Measurements from ENCODE around the gene KDSR. TPM values are rescaled to one million over a fixed set of nuclear protein-coding genes. Genes with fewer than 3 reads are reported as not detected.
A peak's percentile ranks its signal among the peaks of the same experiment; 100 is the strongest.

KDSR gene
- total and polyA plus RNA-seq, 5 donors from 2014 or later: 42.0 to 119 (median 104) TPM

- no peaks in the 10 kb centered on the region for H3K27me3 Mint-ChIP-seq
- Histone ChIP-seq H3K36me3 (ENCODE audit: control insufficient read depth, insufficient read depth, low read length) (peaks cover 3% of the 10 kb centered on the region), H3K9me3 (ENCODE audit: control insufficient read depth in 2 of 2, low read length in 2 of 2) (no peaks in the 10 kb centered on the region), H3K27ac (ENCODE audit: insufficient read depth, low read length, poor library complexity, severe bottlenecking) (no peak overlapping the region), H3K4me1 (ENCODE audit: control insufficient read depth, insufficient read depth, low read length, poor library complexity, severe bottlenecking) (peaks cover 76% of the 10 kb centered on the region), H3K4me3 (ENCODE audit: low read depth, low read length) (peak overlapping the region; percentile 16), H3K27me3 (ENCODE audit: control insufficient read depth, insufficient read depth, low read length) (no peaks in the 10 kb centered on the region)
- peaks cover 56 to 98% (median 88%) of the 10 kb centered on the region in 4 donors for H3K4me1 Mint-ChIP-seq
- H3K27ac Mint-ChIP-seq: peak overlapping the region; percentile 54 to 74 (median 65)
- peak overlapping the region; percentile 9 to 70 (median 38) for H3K4me3 Mint-ChIP-seq
- ATAC-seq (ENCODE audit: low read depth in 2 of 2): no peak
- no peak for DNase-seq
- H3K9me3 Mint-ChIP-seq: no peaks in the 10 kb centered on the region
- peaks cover 22% of the 10 kb centered on the region for H3K36me3 Mint-ChIP-seq
These were observed 59.3 kb downstream of the KDSR start for GRCh38 chr18:63307551-63308200.

GRCh38 chr18:63306819-63307550 is 60.0 kb downstream of the KDSR start:
- peaks cover 58 to 98% (median 88%) of the 10 kb centered on the region in 4 donors for H3K4me1 Mint-ChIP-seq
- ATAC-seq (ENCODE audit: low read depth in 2 of 2) (no peak), DNase-seq (no peak)
- peaks cover 3% of the 10 kb centered on the region for H3K36me3 ChIP-seq (ENCODE audit: control insufficient read depth, insufficient read depth, low read length)
- H3K4me3 Mint-ChIP-seq: peak overlapping the region in 2 of 4 donors; percentile 16 to 32
- no peaks in the 10 kb centered on the region for H3K27me3 Mint-ChIP-seq
- no peaks in the 10 kb centered on the region for H3K27me3 ChIP-seq (ENCODE audit: control insufficient read depth, insufficient read depth, low read length)
- H3K4me3 ChIP-seq (ENCODE audit: low read depth, low read length): no peak overlapping the region
- H3K27ac Mint-ChIP-seq: peak overlapping the region; percentile 74 to 83 (median 74)
- H3K4me1 ChIP-seq (ENCODE audit: control insufficient read depth, insufficient read depth, low read length, poor library complexity, severe bottlenecking): peaks cover 76% of the 10 kb centered on the region
- peaks cover 28% of the 10 kb centered on the region for H3K36me3 Mint-ChIP-seq
- no peak overlapping the region for H3K27ac ChIP-seq (ENCODE audit: insufficient read depth, low read length, poor library complexity, severe bottlenecking)
- no peaks in the 10 kb centered on the region for H3K9me3 ChIP-seq (ENCODE audit: control insufficient read depth in 2 of 2, low read length in 2 of 2)
- H3K9me3 Mint-ChIP-seq: no peaks in the 10 kb centered on the region

GRCh38 chr18:63306249-63306648 is 60.8 kb downstream of the KDSR start:
- H3K4me1 ChIP-seq (ENCODE audit: control insufficient read depth, insufficient read depth, low read length, poor library complexity, severe bottlenecking): peaks cover 76% of the 10 kb centered on the region
- peaks cover 57 to 98% (median 88%) of the 10 kb centered on the region in 4 donors for H3K4me1 Mint-ChIP-seq
- H3K27ac Mint-ChIP-seq: peak overlapping the region; percentile 8 to 83 (median 50)
- H3K36me3 ChIP-seq (ENCODE audit: control insufficient read depth, insufficient read depth, low read length): peaks cover 7% of the 10 kb centered on the region
- ATAC-seq (ENCODE audit: low read depth in 2 of 2) (no peak), DNase-seq (no peak)
- peak overlapping the region; percentile 4 for H3K4me3 ChIP-seq (ENCODE audit: low read depth, low read length)
- H3K9me3 ChIP-seq (ENCODE audit: control insufficient read depth in 2 of 2, low read length in 2 of 2): no peaks in the 10 kb centered on the region
- H3K27ac ChIP-seq (ENCODE audit: insufficient read depth, low read length, poor library complexity, severe bottlenecking): no peak overlapping the region
- no peaks in the 10 kb centered on the region for H3K27me3 Mint-ChIP-seq
- H3K27me3 ChIP-seq (ENCODE audit: control insufficient read depth, insufficient read depth, low read length): no peaks in the 10 kb centered on the region
- peak overlapping the region in 3 of 4 donors; percentile 16 to 66 (median 54) for H3K4me3 Mint-ChIP-seq
- no peaks in the 10 kb centered on the region for H3K9me3 Mint-ChIP-seq
- H3K36me3 Mint-ChIP-seq: peaks cover 32% of the 10 kb centered on the region

- ATAC-seq (ENCODE audit: low read depth in 2 of 2) (no peak), DNase-seq (no peak)
- Histone ChIP-seq H3K9me3 (ENCODE audit: control insufficient read depth in 2 of 2, low read length in 2 of 2) (no peaks in the 10 kb centered on the region), H3K27ac (ENCODE audit: insufficient read depth, low read length, poor library complexity, severe bottlenecking) (peak overlapping the region; percentile 49), H3K4me1 (ENCODE audit: control insufficient read depth, insufficient read depth, low read length, poor library complexity, severe bottlenecking) (peaks cover 80% of the 10 kb centered on the region), H3K36me3 (ENCODE audit: control insufficient read depth, insufficient read depth, low read length) (peaks cover 14% of the 10 kb centered on the region), H3K27me3 (ENCODE audit: control insufficient read depth, insufficient read depth, low read length) (no peaks in the 10 kb centered on the region), H3K4me3 (ENCODE audit: low read depth, low read length) (peak overlapping the region; percentile 61)
- no peaks in the 10 kb centered on the region for H3K9me3 Mint-ChIP-seq
- H3K27me3 Mint-ChIP-seq: no peaks in the 10 kb centered on the region
- peaks cover 47% of the 10 kb centered on the region for H3K36me3 Mint-ChIP-seq
- peaks cover 65 to 99% (median 92%) of the 10 kb centered on the region in 4 donors for H3K4me1 Mint-ChIP-seq
- H3K27ac Mint-ChIP-seq: peak overlapping the region in 2 of 3 donors; percentile 49 to 86
- H3K4me3 Mint-ChIP-seq: peak overlapping the region in 3 of 4 donors; percentile 24 to 61 (median 56)
These were observed 63.5 kb downstream of the KDSR start for GRCh38 chr18:63303547-63303946.

GRCh38 chr18:63302636-63303405 is 64.2 kb downstream of the KDSR start:
- peaks cover 82% of the 10 kb centered on the region for H3K4me1 ChIP-seq (ENCODE audit: control insufficient read depth, insufficient read depth, low read length, poor library complexity, severe bottlenecking)

GRCh38 chr18:63302220-63302619 is 64.8 kb downstream of the KDSR start:
- no peaks in the 10 kb centered on the region for H3K27me3 Mint-ChIP-seq
- Histone ChIP-seq H3K4me3 (ENCODE audit: low read depth, low read length) (peak overlapping the region; percentile 61), H3K9me3 (ENCODE audit: control insufficient read depth in 2 of 2, low read length in 2 of 2) (no peaks in the 10 kb centered on the region), H3K4me1 (ENCODE audit: control insufficient read depth, insufficient read depth, low read length, poor library complexity, severe bottlenecking) (peaks cover 76% of the 10 kb centered on the region), H3K27ac (ENCODE audit: insufficient read depth, low read length, poor library complexity, severe bottlenecking) (peak overlapping the region; percentile 65), H3K36me3 (ENCODE audit: control insufficient read depth, insufficient read depth, low read length) (peaks cover 17% of the 10 kb centered on the region), H3K27me3 (ENCODE audit: control insufficient read depth, insufficient read depth, low read length) (no peaks in the 10 kb centered on the region)
- peak overlapping the region; percentile 63 to 86 (median 71) for H3K27ac Mint-ChIP-seq
- H3K4me1 Mint-ChIP-seq: peaks cover 70 to 97% (median 86%) of the 10 kb centered on the region in 4 donors
- no peaks in the 10 kb centered on the region for H3K9me3 Mint-ChIP-seq
- DNase-seq (no peak), ATAC-seq (ENCODE audit: low read depth in 2 of 2) (no peak)
- H3K36me3 Mint-ChIP-seq: peaks cover 51% of the 10 kb centered on the region
- H3K4me3 Mint-ChIP-seq: peak overlapping the region; percentile 61 to 77 (median 64)

More at GRCh38 chr18:63302636-63303405, 64.2 kb downstream of the KDSR start:
- Histone ChIP-seq H3K27ac (ENCODE audit: insufficient read depth, low read length, poor library complexity, severe bottlenecking) (peak overlapping the region; percentile 65), H3K27me3 (ENCODE audit: control insufficient read depth, insufficient read depth, low read length) (no peaks in the 10 kb centered on the region), H3K36me3 (ENCODE audit: control insufficient read depth, insufficient read depth, low read length) (peaks cover 20% of the 10 kb centered on the region), H3K4me3 (ENCODE audit: low read depth, low read length) (peak overlapping the region; percentile 61), H3K9me3 (ENCODE audit: control insufficient read depth in 2 of 2, low read length in 2 of 2) (no peaks in the 10 kb centered on the region)
- no peak for ATAC-seq (ENCODE audit: low read depth in 2 of 2)
- H3K4me3 Mint-ChIP-seq: peak overlapping the region; percentile 61 to 77 (median 64)
- H3K9me3 Mint-ChIP-seq: no peaks in the 10 kb centered on the region
- H3K36me3 Mint-ChIP-seq: peaks cover 48% of the 10 kb centered on the region
- no peak for DNase-seq
- no peaks in the 10 kb centered on the region for H3K27me3 Mint-ChIP-seq
- peak overlapping the region; percentile 63 to 86 (median 71) for H3K27ac Mint-ChIP-seq
- H3K4me1 Mint-ChIP-seq: peaks cover 70 to 97% (median 91%) of the 10 kb centered on the region in 4 donors

GRCh38 chr18:63301434-63301833 is 65.6 kb downstream of the KDSR start:
- peaks cover 48% of the 10 kb centered on the region for H3K36me3 Mint-ChIP-seq
- peak overlapping the region; percentile 65 for H3K27ac ChIP-seq (ENCODE audit: insufficient read depth, low read length, poor library complexity, severe bottlenecking)
- H3K27ac Mint-ChIP-seq: peak overlapping the region; percentile 64 to 92 (median 92)
- H3K4me3 Mint-ChIP-seq: peak overlapping the region in 3 of 4 donors; percentile 9 to 61 (median 59)
- H3K27me3 Mint-ChIP-seq: no peaks in the 10 kb centered on the region
- ATAC-seq (ENCODE audit: low read depth in 2 of 2) (no peak), DNase-seq (no peak)
- no peaks in the 10 kb centered on the region for H3K9me3 ChIP-seq (ENCODE audit: control insufficient read depth in 2 of 2, low read length in 2 of 2)
- H3K36me3 ChIP-seq (ENCODE audit: control insufficient read depth, insufficient read depth, low read length): peaks cover 19% of the 10 kb centered on the region
- H3K4me1 ChIP-seq (ENCODE audit: control insufficient read depth, insufficient read depth, low read length, poor library complexity, severe bottlenecking): peaks cover 69% of the 10 kb centered on the region
- H3K9me3 Mint-ChIP-seq: no peaks in the 10 kb centered on the region
- H3K4me1 Mint-ChIP-seq: peaks cover 63 to 93% (median 80%) of the 10 kb centered on the region in 4 donors
- no peaks in the 10 kb centered on the region for H3K27me3 ChIP-seq (ENCODE audit: control insufficient read depth, insufficient read depth, low read length)
- H3K4me3 ChIP-seq (ENCODE audit: low read depth, low read length): no peak overlapping the region

Measured in CD4-positive, CD25-positive, alpha-beta regulatory T cell (primary cell).